Measurements from ENCODE around the gene ZNF276.

- TF ChIP-seq, protein P1, sequence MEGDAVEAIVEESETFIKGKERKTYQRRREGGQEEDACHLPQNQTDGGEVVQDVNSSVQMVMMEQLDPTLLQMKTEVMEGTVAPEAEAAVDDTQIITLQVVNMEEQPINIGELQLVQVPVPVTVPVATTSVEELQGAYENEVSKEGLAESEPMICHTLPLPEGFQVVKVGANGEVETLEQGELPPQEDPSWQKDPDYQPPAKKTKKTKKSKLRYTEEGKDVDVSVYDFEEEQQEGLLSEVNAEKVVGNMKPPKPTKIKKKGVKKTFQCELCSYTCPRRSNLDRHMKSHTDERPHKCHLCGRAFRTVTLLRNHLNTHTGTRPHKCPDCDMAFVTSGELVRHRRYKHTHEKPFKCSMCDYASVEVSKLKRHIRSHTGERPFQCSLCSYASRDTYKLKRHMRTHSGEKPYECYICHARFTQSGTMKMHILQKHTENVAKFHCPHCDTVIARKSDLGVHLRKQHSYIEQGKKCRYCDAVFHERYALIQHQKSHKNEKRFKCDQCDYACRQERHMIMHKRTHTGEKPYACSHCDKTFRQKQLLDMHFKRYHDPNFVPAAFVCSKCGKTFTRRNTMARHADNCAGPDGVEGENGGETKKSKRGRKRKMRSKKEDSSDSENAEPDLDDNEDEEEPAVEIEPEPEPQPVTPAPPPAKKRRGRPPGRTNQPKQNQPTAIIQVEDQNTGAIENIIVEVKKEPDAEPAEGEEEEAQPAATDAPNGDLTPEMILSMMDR (IDR thresholded peaks at IDR 0.05; ENCODE audit: low read length): no peak
- no peak for TF ChIP-seq EZH2phosphoT487 (IDR thresholded peaks at IDR 0.05; ENCODE audit: low read length)
Measured at GRCh38 chr16:89722392-89723278, 1.3 kb downstream of the ZNF276 start.
